HEK293T (cell line): ENCODE data around the gene DTNBP1.

Source experiments
- BHLHE40 ChIP-seq: fragments of 450-650 bp; IDR thresholded peaks from 2 replicates; pipeline ENCODE4 v1.6.1; 2016; ENCODE audit warnings: mild to moderate bottlenecking, moderate library complexity, borderline replicate concordance
- ELF4 ChIP-seq: fragments of 450-650 bp; IDR thresholded peaks from 2 replicates; pipeline ENCODE4 v1.6.1; 2017; ENCODE audit warnings: antibody characterized with exemption
- SP1 ChIP-seq: fragments of 450-650 bp; IDR thresholded peaks from 2 replicates; pipeline ENCODE4 v1.6.1; 2017
- SUZ12 ChIP-seq: fragments of 450-650 bp; IDR thresholded peaks from 2 replicates; pipeline ENCODE4 v1.6.1; 2016; ENCODE audit warnings: mild to moderate bottlenecking
- TARDBP ChIP-seq: fragments of 450-650 bp; IDR thresholded peaks from 2 replicates; pipeline ENCODE4 v1.6.1; 2016

- TF ChIP-seq TARDBP = no peak
- no peak for TF ChIP-seq BHLHE40
- TF ChIP-seq SP1 = no peak
- TF ChIP-seq ELF4 = no peak
- no peak for TF ChIP-seq SUZ12
Observed at GRCh38 chr6:15516378-15516777, 146.4 kb downstream of the DTNBP1 start.
